SK-N-SH treated with all-trans-retinoic acid at 6 μM for 48 hours (cell line): ENCODE measurements around the gene ABLIM1.

Experiments used
- ATAC-seq: fragments of 200-7000 bp; cut with Tn5 transposase; 3 replicates; pipeline ENCODE4 v1.9.1; 2020; ENCODE audit warnings: mild to moderate bottlenecking, moderate library complexity
- ARNTL ChIP-seq: fragments of 450-650 bp; formaldehyde crosslinking; IDR thresholded peaks from 2 replicates; pipeline ENCODE4 v1.5.0; 2020; ENCODE audit warnings: low read depth, mild to moderate bottlenecking, moderate library complexity, borderline replicate concordance
- BACH2 ChIP-seq: fragments of 250-450 bp; sonication (Bioruptor Pico); IDR thresholded peaks from 2 replicates; pipeline ENCODE4 v1.9.0; 2021; ENCODE audit warnings: mild to moderate bottlenecking, borderline replicate concordance
- CREB5 ChIP-seq: fragments of 250-450 bp; sonication (Bioruptor Pico); IDR thresholded peaks from 2 replicates; pipeline ENCODE4 v1.5.1; 2020; ENCODE audit warnings: low read depth, mild to moderate bottlenecking, moderate library complexity
- GLIS3 ChIP-seq: fragments of 250-450 bp; sonication (Bioruptor Pico); IDR thresholded peaks from 2 replicates; pipeline ENCODE4 v1.5.0; 2020; ENCODE audit warnings: mild to moderate bottlenecking, moderate library complexity
- ISL1 ChIP-seq: fragments of 250-450 bp; sonication (Bioruptor Pico); IDR thresholded peaks from 2 replicates; pipeline ENCODE4 v2.1.2; 2022; ENCODE audit warnings: mild to moderate bottlenecking, moderate library complexity
- OSR1 ChIP-seq: fragments of 250-450 bp; sonication (Bioruptor Pico); IDR thresholded peaks from 2 replicates; pipeline ENCODE4 v1.8.0; 2022; ENCODE audit warnings: moderate library complexity, mild to moderate bottlenecking, inconsistent platforms
- POU6F1 ChIP-seq: fragments of 250-450 bp; sonication (Bioruptor Pico); IDR thresholded peaks from 2 replicates; pipeline ENCODE4 v1.8.0; 2021; ENCODE audit warnings: low read depth, mild to moderate bottlenecking, moderate library complexity, borderline replicate concordance
- PPARA ChIP-seq: fragments of 250-450 bp; sonication (Bioruptor Pico); IDR thresholded peaks from 2 replicates; pipeline ENCODE4 v1.5.0; 2020; ENCODE audit warnings: mild to moderate bottlenecking, borderline replicate concordance
- RARB ChIP-seq: fragments of 250-450 bp; sonication (Bioruptor Pico); IDR thresholded peaks from 2 replicates; pipeline ENCODE4 v1.8.0; 2021; ENCODE audit warnings: mild to moderate bottlenecking, moderate library complexity
- SNAI2 ChIP-seq: fragments of 250-450 bp; sonication (Bioruptor Pico); IDR thresholded peaks from 2 replicates; pipeline ENCODE4 v1.5.0; 2020; ENCODE audit warnings: mild to moderate bottlenecking, moderate library complexity
- TCF4 ChIP-seq: fragments of 250-450 bp; sonication (Bioruptor Pico); IDR thresholded peaks from 2 replicates; pipeline ENCODE4 v1.8.0; 2021; ENCODE audit warnings: mild to moderate bottlenecking, moderate library complexity, borderline replicate concordance
- ZC3H10 ChIP-seq: fragments of 250-450 bp; sonication (Bioruptor Pico); IDR thresholded peaks from 2 replicates; pipeline ENCODE4 v1.5.1; 2021; ENCODE audit warnings: mild to moderate bottlenecking, moderate library complexity
- ZFP3 ChIP-seq: fragments of 250-450 bp; sonication (Bioruptor Pico); IDR thresholded peaks from 2 replicates; pipeline ENCODE4 v1.5.0; 2020; ENCODE audit warnings: mild to moderate bottlenecking, moderate library complexity
- ZFP30 ChIP-seq: fragments of 450-650 bp; formaldehyde crosslinking; IDR thresholded peaks from 2 replicates; pipeline ENCODE4 v1.5.0; 2022; ENCODE audit warnings: mild to moderate bottlenecking, moderate library complexity
- ZNF70 ChIP-seq: fragments of 450-650 bp; formaldehyde crosslinking; IDR thresholded peaks from 2 replicates; pipeline ENCODE4 v1.5.0; 2020; ENCODE audit warnings: mild to moderate bottlenecking, moderate library complexity
- ZNF8 ChIP-seq: fragments of 450-650 bp; formaldehyde crosslinking; IDR thresholded peaks from 2 replicates; pipeline ENCODE4 v1.5.0; 2020; ENCODE audit warnings: mild to moderate bottlenecking, moderate library complexity
- TF ChIP-seq, protein P1 (sequence below): fragments of 250-450 bp; sonication (Bioruptor Pico); IDR thresholded peaks from 2 replicates; pipeline ENCODE4 v1.8.0; 2020; ENCODE audit warnings: mild to moderate bottlenecking, moderate library complexity, borderline replicate concordance
- TF ChIP-seq, protein P2 (sequence below): fragments of 250-450 bp; sonication (Bioruptor Pico); IDR thresholded peaks from 2 replicates; pipeline ENCODE4 v1.5.0; 2020; ENCODE audit warnings: mild to moderate bottlenecking, moderate library complexity

ABLIM1 gene

DNA sequence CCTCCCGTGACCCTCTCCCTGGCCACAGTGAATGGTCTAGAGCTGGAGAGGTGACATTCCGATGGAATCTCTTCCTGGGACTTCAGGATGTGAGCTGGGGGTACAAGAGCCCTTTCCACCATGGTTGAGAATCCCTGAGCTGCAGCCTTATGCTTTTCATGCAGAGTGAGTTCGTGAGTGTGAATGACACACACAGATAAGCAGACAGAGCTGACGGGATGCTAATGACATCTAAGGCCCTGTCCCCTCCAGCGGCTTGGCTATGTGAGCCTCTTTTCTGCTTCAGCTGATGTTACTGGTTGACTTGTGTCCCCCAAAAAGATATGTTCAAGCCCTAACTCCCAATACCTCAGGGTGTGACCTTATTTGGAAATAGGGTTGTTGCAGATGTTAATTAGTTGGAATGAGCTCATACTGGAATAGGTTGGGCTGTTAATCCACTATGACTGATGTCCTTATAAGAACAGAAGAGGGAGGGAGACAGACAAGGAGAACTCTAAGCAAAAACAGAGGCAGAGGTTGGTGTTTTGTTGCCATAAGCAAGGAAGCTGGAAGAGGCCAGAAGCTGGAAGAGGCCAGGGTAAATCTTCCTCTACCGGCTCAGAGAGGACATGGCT lies 142.7 kb downstream of the ABLIM1 start:
- TF ChIP-seq RARB (CRISPR knock-in tag) (no peak), ZNF8 (CRISPR knock-in tag) (no peak), OSR1 (CRISPR knock-in tag) (no peak), CREB5 (no peak), PPARA (CRISPR knock-in tag) (no peak)
- no peak for ATAC-seq

- TF ChIP-seq ZNF8 (CRISPR knock-in tag) (no peak), POU6F1 (CRISPR knock-in tag) (no peak), ARNTL (CRISPR knock-in tag) (no peak), ZC3H10 (no peak), GLIS3 (no peak), BACH2 (CRISPR knock-in tag) (no peak), OSR1 (CRISPR knock-in tag) (no peak), ZFP30 (CRISPR knock-in tag) (no peak), ISL1 (CRISPR knock-in tag) (no peak), SNAI2 (no peak), CREB5 (no peak)
- TF ChIP-seq, protein P1, sequence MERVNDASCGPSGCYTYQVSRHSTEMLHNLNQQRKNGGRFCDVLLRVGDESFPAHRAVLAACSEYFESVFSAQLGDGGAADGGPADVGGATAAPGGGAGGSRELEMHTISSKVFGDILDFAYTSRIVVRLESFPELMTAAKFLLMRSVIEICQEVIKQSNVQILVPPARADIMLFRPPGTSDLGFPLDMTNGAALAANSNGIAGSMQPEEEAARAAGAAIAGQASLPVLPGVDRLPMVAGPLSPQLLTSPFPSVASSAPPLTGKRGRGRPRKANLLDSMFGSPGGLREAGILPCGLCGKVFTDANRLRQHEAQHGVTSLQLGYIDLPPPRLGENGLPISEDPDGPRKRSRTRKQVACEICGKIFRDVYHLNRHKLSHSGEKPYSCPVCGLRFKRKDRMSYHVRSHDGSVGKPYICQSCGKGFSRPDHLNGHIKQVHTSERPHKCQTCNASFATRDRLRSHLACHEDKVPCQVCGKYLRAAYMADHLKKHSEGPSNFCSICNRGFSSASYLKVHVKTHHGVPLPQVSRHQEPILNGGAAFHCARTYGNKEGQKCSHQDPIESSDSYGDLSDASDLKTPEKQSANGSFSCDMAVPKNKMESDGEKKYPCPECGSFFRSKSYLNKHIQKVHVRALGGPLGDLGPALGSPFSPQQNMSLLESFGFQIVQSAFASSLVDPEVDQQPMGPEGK (CRISPR knock-in tag) = no peak
- TF ChIP-seq, protein P2, sequence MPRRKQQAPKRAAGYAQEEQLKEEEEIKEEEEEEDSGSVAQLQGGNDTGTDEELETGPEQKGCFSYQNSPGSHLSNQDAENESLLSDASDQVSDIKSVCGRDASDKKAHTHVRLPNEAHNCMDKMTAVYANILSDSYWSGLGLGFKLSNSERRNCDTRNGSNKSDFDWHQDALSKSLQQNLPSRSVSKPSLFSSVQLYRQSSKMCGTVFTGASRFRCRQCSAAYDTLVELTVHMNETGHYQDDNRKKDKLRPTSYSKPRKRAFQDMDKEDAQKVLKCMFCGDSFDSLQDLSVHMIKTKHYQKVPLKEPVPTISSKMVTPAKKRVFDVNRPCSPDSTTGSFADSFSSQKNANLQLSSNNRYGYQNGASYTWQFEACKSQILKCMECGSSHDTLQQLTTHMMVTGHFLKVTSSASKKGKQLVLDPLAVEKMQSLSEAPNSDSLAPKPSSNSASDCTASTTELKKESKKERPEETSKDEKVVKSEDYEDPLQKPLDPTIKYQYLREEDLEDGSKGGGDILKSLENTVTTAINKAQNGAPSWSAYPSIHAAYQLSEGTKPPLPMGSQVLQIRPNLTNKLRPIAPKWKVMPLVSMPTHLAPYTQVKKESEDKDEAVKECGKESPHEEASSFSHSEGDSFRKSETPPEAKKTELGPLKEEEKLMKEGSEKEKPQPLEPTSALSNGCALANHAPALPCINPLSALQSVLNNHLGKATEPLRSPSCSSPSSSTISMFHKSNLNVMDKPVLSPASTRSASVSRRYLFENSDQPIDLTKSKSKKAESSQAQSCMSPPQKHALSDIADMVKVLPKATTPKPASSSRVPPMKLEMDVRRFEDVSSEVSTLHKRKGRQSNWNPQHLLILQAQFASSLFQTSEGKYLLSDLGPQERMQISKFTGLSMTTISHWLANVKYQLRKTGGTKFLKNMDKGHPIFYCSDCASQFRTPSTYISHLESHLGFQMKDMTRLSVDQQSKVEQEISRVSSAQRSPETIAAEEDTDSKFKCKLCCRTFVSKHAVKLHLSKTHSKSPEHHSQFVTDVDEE (CRISPR knock-in tag) = no peak
- no peak for ATAC-seq
Measured at GRCh38 chr10:114513381-114513792, 144.7 kb downstream of the ABLIM1 start.

DNA sequence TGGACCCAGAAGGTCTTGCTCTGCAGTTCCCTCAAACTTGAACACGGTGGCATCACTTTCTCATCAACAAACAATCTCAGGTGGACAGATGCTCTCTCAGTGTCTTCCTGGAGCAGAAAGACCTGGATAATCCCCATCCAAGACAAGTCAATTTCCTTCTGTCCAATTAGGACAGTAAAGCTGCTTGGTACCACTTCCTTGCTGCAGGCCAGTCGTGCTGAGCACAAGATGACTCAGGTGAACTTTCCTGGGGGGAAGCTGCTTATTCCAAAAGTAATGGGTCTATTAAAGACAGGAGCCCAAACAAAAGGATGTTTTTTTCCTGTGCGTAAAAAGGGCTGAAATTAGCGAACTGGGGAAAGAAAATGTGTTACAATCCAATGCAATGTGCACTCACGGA lies 146.2 kb downstream of the ABLIM1 start:
- ATAC-seq = no peak
- TF ChIP-seq, protein P1 (CRISPR knock-in tag) = no peak
- no peak for TF ChIP-seq ZFP3 (CRISPR knock-in tag)
- no peak for TF ChIP-seq ZC3H10
- no peak for TF ChIP-seq GLIS3
- no peak for TF ChIP-seq RARB (CRISPR knock-in tag)
- no peak for TF ChIP-seq ZNF8 (CRISPR knock-in tag)
- no peak for TF ChIP-seq OSR1 (CRISPR knock-in tag)
- TF ChIP-seq SNAI2 = no peak
- no peak for TF ChIP-seq ZNF70 (CRISPR knock-in tag)
- TF ChIP-seq TCF4 = no peak
